HepG2 (cell line): ENCODE measurements around the gene RNPEPL1. TPM values are rescaled to one million over a fixed set of nuclear protein-coding genes. Genes with fewer than 3 reads are reported as not detected.

ENCODE experiments used
- AGO2 ChIP-seq: fragments of 200-400 bp; formaldehyde crosslinking; optimal IDR thresholded peaks from 2 replicates; pipeline ENCODE3; 2017; ENCODE audit warnings: mild to moderate bottlenecking, low read depth, low read length, moderate library complexity
- CHD4 ChIP-seq: fragments of 200-600 bp; sonication (generic); IDR thresholded peaks from 2 replicates; pipeline ENCODE4 v1.7.0; 2017; ENCODE audit warnings: mild to moderate bottlenecking, low read length, borderline replicate concordance
- FOXJ3 ChIP-seq: sonication (generic); formaldehyde crosslinking; IDR thresholded peaks from 2 replicates; pipeline ENCODE4 v1.4.0; 2020; ENCODE audit warnings: missing genetic modification reagents, mild to moderate bottlenecking, borderline replicate concordance
- GATAD1 ChIP-seq: IDR thresholded peaks from 2 replicates; pipeline ENCODE4 v1.6.1; 2016; ENCODE audit warnings: missing genetic modification reagents, missing compliant biosample characterization
- HMG20A ChIP-seq: IDR thresholded peaks from 2 replicates; pipeline ENCODE4 v1.6.1; 2016; ENCODE audit warnings: borderline replicate concordance
- IRF2 ChIP-seq: IDR thresholded peaks from 2 replicates; pipeline ENCODE4 v1.6.1; 2018; ENCODE audit warnings: missing genetic modification reagents, missing compliant biosample characterization
- KDM3A ChIP-seq: IDR thresholded peaks from 2 replicates; pipeline ENCODE4 v1.6.1; 2018; ENCODE audit warnings: low read depth, missing compliant biosample characterization
- KDM5A ChIP-seq: fragments of 200-600 bp; sonication (generic); IDR thresholded peaks from 2 replicates; pipeline ENCODE4 v1.7.0; 2018; ENCODE audit warnings: antibody characterized with exemption, mild to moderate bottlenecking, low read length, borderline replicate concordance
- MXI1 ChIP-seq: IDR thresholded peaks from 3 replicates; pipeline ENCODE4 v1.6.1; 2012; ENCODE audit warnings: low read depth, low read length, inconsistent platforms, borderline replicate concordance
- NFYC ChIP-seq: IDR thresholded peaks from 2 replicates; pipeline ENCODE4 v1.6.1; 2016; ENCODE audit warnings: missing genetic modification reagents, missing compliant biosample characterization
- PHF5A ChIP-seq: IDR thresholded peaks from one replicate; pipeline ENCODE4 v1.6.1; 2018; ENCODE audit warnings: low read depth, missing genetic modification reagents; ENCODE audit not compliant: unreplicated experiment
- RAD21 ChIP-seq: fragments of 450-650 bp; formaldehyde crosslinking; IDR thresholded peaks from 2 replicates; pipeline ENCODE4 v1.5.0; 2020; ENCODE audit warnings: mild to moderate bottlenecking
- RBM22 ChIP-seq: fragments of 200-400 bp; formaldehyde crosslinking; optimal IDR thresholded peaks from 2 replicates; pipeline ENCODE3; 2017; ENCODE audit warnings: mild to moderate bottlenecking, low read length, moderate library complexity
- REXO4 ChIP-seq: sonication (generic); formaldehyde crosslinking; IDR thresholded peaks from 2 replicates; pipeline ENCODE4 v1.8.0; 2022; ENCODE audit warnings: missing genetic modification reagents, mild to moderate bottlenecking, borderline replicate concordance
- RFX1 ChIP-seq: fragments of 450-650 bp; IDR thresholded peaks from 2 replicates; pipeline ENCODE4 v1.6.1; 2017
- SMYD3 ChIP-seq: sonication (generic); formaldehyde crosslinking; IDR thresholded peaks from 2 replicates; pipeline ENCODE4 v1.8.1; 2023; ENCODE audit warnings: mild to moderate bottlenecking, missing genetic modification reagents
- TP53 ChIP-seq: sonication (generic); formaldehyde crosslinking; conservative IDR thresholded peaks from 2 replicates; pipeline ENCODE4 v1.4.0; 2020; ENCODE audit warnings: missing genetic modification reagents
- ZNF17 ChIP-seq: sonication (generic); formaldehyde crosslinking; IDR thresholded peaks from 2 replicates; pipeline ENCODE4 v1.5.0; 2020; ENCODE audit warnings: mild to moderate bottlenecking, missing genetic modification reagents
- ZNF329 ChIP-seq: sonication (generic); formaldehyde crosslinking; IDR thresholded peaks from 2 replicates; pipeline ENCODE4 v1.9.0; 2021; ENCODE audit warnings: low read depth, mild to moderate bottlenecking, missing genetic modification reagents
- ZNF354B ChIP-seq: sonication (generic); formaldehyde crosslinking; IDR thresholded peaks from 2 replicates; pipeline ENCODE4 v1.8.0; 2022; ENCODE audit warnings: mild to moderate bottlenecking, missing genetic modification reagents
- ZNF670 ChIP-seq: sonication (generic); formaldehyde crosslinking; IDR thresholded peaks from 2 replicates; pipeline ENCODE4 v1.8.0; 2022; ENCODE audit warnings: mild to moderate bottlenecking, missing genetic modification reagents, borderline replicate concordance
- ZNF788 ChIP-seq: sonication (generic); formaldehyde crosslinking; IDR thresholded peaks from 2 replicates; pipeline ENCODE4 v1.5.0; 2020; ENCODE audit warnings: mild to moderate bottlenecking, missing genetic modification reagents, borderline replicate concordance
- polyA plus RNA-seq, 8 experiments: library from polyadenylated mRNA; depleted of rRNA in 3 of 8; stranded (reverse) in 7 of 8; unstranded in 1 of 8; fragments of >200 nt; fragmentation: Illumina TruSeq in 4 of 8; extraction: Trizol in 4 of 8; gene quantifications; 2 replicates each; pipeline versions ENCODE4 v1.2.1 to v1.2.3, GENCODE V29; 2011 to 2016; ENCODE audit warnings: low read depth in 4 of 8, missing spikeins in 1 of 8, mixed read lengths in 1 of 8; ENCODE audit not compliant: insufficient read depth in 1 of 8
- total RNA-seq, 5 experiments: library from RNA; depleted of rRNA; stranded (reverse); fragments of >200 nt; fragmentation: Illumina TruSeq; extraction: Trizol; gene quantifications; 2 replicates each; pipeline ENCODE4 v1.2.3, GENCODE V29; 2016; ENCODE audit warnings: low read depth in 1 of 5
- TF ChIP-seq, protein P1 (sequence below): sonication (generic); formaldehyde crosslinking; IDR thresholded peaks from 2 replicates; pipeline ENCODE4 v1.5.1; 2020; ENCODE audit warnings: missing genetic modification reagents, mild to moderate bottlenecking, borderline replicate concordance
- TF ChIP-seq, protein P2 (sequence below): sonication (generic); formaldehyde crosslinking; IDR thresholded peaks from 2 replicates; pipeline ENCODE4 v1.5.0; 2020; ENCODE audit warnings: missing genetic modification reagents, mild to moderate bottlenecking, borderline replicate concordance
- TF ChIP-seq, protein P3 (sequence below): IDR thresholded peaks from 2 replicates; pipeline ENCODE4 v1.6.1; 2018; ENCODE audit warnings: missing genetic modification reagents, mild to moderate bottlenecking, missing compliant biosample characterization
- TF ChIP-seq, protein P4 (sequence below): sonication (generic); formaldehyde crosslinking; IDR thresholded peaks from 2 replicates; pipeline ENCODE4 v1.4.0; 2020; ENCODE audit warnings: missing genetic modification reagents

Gene RNPEPL1
- total and polyA plus RNA-seq, 2 of the 13 experiments (the other 11 are each of a cell fraction or from before 2014, with no cell fraction given) = 13.0 to 18.0 TPM

DNA sequence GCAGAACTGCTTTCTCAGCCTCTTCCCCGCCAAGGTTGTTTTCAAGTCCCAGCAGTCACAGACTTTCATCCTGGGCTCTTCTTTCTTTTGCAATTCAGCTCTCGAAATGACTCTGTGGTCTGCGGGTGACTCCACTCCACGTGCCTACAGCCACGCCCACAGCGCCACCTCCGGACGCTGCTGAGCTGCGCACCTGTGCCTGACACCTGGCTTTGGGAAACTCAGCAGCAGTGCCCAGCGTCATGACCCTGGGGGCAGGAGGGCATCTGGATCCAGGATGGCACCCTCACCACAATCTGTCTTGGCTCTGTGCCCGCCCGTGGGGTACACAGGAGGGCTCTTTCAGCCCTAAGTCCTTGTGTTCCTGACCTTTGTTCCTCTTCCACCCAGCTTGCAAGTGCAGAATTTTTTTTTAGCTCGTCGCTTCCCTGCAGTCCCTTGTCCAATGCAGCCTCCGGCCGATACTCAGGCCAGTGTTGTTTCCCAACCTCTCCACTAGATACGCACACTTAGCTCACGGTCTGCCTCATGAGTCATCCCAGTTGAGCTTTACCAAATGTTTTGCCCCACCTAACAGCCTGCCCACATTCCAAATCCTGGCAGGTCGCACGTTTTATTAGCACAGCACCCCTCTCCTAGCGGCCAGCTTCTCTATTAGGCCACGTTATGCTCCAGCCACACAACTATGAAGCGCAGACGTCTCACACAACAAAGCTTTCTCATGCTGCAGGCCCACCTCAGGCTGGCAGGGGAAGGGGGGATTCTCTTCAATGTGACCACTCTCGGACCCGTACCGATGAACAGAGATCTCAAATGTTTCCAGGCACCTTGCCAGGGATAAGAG lies 11.7 kb downstream of the RNPEPL1 start (continued):
- TF ChIP-seq, protein P1, sequence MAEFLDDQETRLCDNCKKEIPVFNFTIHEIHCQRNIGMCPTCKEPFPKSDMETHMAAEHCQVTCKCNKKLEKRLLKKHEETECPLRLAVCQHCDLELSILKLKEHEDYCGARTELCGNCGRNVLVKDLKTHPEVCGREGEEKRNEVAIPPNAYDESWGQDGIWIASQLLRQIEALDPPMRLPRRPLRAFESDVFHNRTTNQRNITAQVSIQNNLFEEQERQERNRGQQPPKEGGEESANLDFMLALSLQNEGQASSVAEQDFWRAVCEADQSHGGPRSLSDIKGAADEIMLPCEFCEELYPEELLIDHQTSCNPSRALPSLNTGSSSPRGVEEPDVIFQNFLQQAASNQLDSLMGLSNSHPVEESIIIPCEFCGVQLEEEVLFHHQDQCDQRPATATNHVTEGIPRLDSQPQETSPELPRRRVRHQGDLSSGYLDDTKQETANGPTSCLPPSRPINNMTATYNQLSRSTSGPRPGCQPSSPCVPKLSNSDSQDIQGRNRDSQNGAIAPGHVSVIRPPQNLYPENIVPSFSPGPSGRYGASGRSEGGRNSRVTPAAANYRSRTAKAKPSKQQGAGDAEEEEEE = no peak
- TF ChIP-seq GATAD1 (CRISPR knock-in tag) (peak; percentile 58), FOXJ3 (CRISPR knock-in tag) (peak; percentile 47; the same call in 1 of the 2 replicates), KDM5A (no peak), REXO4 (peak; percentile 78; the same call in 1 of the 2 replicates), TP53 (CRISPR knock-in tag) (no peak), HMG20A (CRISPR knock-in tag) (no peak), ZNF17 (CRISPR knock-in tag) (no peak), ZNF329 (CRISPR knock-in tag) (no peak), NFYC (CRISPR knock-in tag) (no peak), ZNF788 (CRISPR knock-in tag) (peak; percentile 85), RFX1 (no peak), ZNF670 (CRISPR knock-in tag) (peak; percentile 81; the same call in 1 of the 2 replicates), CHD4 (peak; percentile 69; the same call in 1 of the 2 replicates), SMYD3 (CRISPR knock-in tag) (no peak), RBM22 (peak; percentile 16), MXI1 (peak; percentile 96), AGO2 (peak; percentile 77), KDM3A (no peak), ZNF354B (no peak), PHF5A (CRISPR knock-in tag) (peak; percentile 19), IRF2 (CRISPR knock-in tag) (peak; percentile 80), RAD21 (peak; percentile 49)
- TF ChIP-seq, protein P2, sequence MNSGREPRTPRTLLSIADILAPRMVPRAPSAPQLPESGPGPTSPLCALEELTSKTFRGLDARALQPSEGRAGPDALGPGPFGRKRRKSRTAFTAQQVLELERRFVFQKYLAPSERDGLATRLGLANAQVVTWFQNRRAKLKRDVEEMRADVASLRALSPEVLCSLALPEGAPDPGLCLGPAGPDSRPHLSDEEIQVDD (CRISPR knock-in tag) = no peak
- TF ChIP-seq, protein P3, sequence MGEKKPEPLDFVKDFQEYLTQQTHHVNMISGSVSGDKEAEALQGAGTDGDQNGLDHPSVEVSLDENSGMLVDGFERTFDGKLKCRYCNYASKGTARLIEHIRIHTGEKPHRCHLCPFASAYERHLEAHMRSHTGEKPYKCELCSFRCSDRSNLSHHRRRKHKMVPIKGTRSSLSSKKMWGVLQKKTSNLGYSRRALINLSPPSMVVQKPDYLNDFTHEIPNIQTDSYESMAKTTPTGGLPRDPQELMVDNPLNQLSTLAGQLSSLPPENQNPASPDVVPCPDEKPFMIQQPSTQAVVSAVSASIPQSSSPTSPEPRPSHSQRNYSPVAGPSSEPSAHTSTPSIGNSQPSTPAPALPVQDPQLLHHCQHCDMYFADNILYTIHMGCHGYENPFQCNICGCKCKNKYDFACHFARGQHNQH (CRISPR knock-in tag) = peak; percentile 94
- TF ChIP-seq, protein P4, sequence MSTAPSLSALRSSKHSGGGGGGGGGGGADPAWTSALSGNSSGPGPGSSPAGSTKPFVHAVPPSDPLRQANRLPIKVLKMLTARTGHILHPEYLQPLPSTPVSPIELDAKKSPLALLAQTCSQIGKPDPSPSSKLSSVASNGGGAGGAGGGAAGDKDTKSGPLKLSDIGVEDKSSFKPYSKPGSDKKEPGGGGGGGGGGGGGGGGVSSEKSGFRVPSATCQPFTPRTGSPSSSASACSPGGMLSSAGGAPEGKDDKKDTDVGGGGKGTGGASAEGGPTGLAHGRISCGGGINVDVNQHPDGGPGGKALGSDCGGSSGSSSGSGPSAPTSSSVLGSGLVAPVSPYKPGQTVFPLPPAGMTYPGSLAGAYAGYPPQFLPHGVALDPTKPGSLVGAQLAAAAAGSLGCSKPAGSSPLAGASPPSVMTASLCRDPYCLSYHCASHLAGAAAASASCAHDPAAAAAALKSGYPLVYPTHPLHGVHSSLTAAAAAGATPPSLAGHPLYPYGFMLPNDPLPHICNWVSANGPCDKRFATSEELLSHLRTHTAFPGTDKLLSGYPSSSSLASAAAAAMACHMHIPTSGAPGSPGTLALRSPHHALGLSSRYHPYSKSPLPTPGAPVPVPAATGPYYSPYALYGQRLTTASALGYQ = no peak; the same call in 1 of the 2 replicates
